GM23338 (cell line): ENCODE measurements around the gene RTL10. TPM values are rescaled to one million over a fixed set of nuclear protein-coding genes. Genes with fewer than 3 reads are reported as not detected.

Experiments used
- ATAC-seq: fragments of 200-7000 bp; cut with Tn5 transposase; 3 replicates; pipeline ENCODE4 v1.9.1; 2020
- DNase-seq: peaks from one replicate; pipeline ENCODE4 v3.0.0-alpha.2; 2015; ENCODE audit warnings: low spot score
- H2AFZ ChIP-seq: fragments of 200-600 bp; sonication (generic); 2 replicates; pipeline ENCODE4 v1.8.0; 2016; ENCODE audit warnings: antibody characterized with exemption, mild to moderate bottlenecking, moderate library complexity
- H3F3A ChIP-seq: fragments of 200-600 bp; sonication (generic); replicated peaks from 2 replicates; pipeline ENCODE4 v1.8.0; 2017; ENCODE audit warnings: antibody characterized with exemption, mixed run types, low read depth
- H3K27ac ChIP-seq: fragments of 200-600 bp; sonication (generic); 2 replicates; pipeline ENCODE4 v1.6.1; 2016; ENCODE audit warnings: low read depth
- H3K27me3 ChIP-seq: fragments of 200-600 bp; sonication (generic); 2 replicates; pipeline ENCODE4 v1.8.0; 2016; ENCODE audit warnings: mild to moderate bottlenecking, mixed run types, moderate library complexity; ENCODE audit not compliant: insufficient read depth
- H3K36me3 ChIP-seq: fragments of 200-600 bp; sonication (generic); 2 replicates; pipeline ENCODE4 v1.8.0; 2016; ENCODE audit warnings: mild to moderate bottlenecking; ENCODE audit not compliant: insufficient read depth
- H3K4me1 ChIP-seq: fragments of 200-600 bp; sonication (generic); 2 replicates; pipeline ENCODE4 v1.8.0; 2016; ENCODE audit warnings: mild to moderate bottlenecking, moderate library complexity; ENCODE audit not compliant: insufficient read depth
- H3K4me2 ChIP-seq: fragments of 200-600 bp; sonication (generic); 2 replicates; pipeline ENCODE4 v1.7.1; 2017; ENCODE audit warnings: mixed run types
- H3K4me3 ChIP-seq: fragments of 200-600 bp; sonication (generic); 2 replicates; pipeline ENCODE4 v1.6.1; 2016; ENCODE audit warnings: mixed run types
- H3K79me2 ChIP-seq: fragments of 200-600 bp; sonication (generic); replicated peaks from 2 replicates; pipeline ENCODE4 v1.8.0; 2017; ENCODE audit warnings: mild to moderate bottlenecking; ENCODE audit not compliant: insufficient read depth
- H3K9me2 ChIP-seq: fragments of 200-600 bp; sonication (generic); 2 replicates; pipeline ENCODE4 v1.8.0; 2017; ENCODE audit not compliant: insufficient read depth
- H4K20me1 ChIP-seq: fragments of 200-600 bp; sonication (generic); replicated peaks from 2 replicates; pipeline ENCODE4 v1.8.0; 2017; ENCODE audit warnings: mild to moderate bottlenecking; ENCODE audit not compliant: insufficient read depth
- H3K27ac Mint-ChIP-seq: 2 replicates; pipeline ENCODE4 v1.8.0; 2020; ENCODE audit warnings: inconsistent platforms, mild to moderate bottlenecking, moderate library complexity, mixed read lengths
- H3K27me3 Mint-ChIP-seq: 3 replicates; pipeline ENCODE4 v1.8.0; 2022; ENCODE audit warnings: low read depth, mild to moderate bottlenecking, moderate library complexity, mixed read lengths, inconsistent platforms; ENCODE audit not compliant: insufficient read depth, poor library complexity
- H3K36me3 Mint-ChIP-seq: 3 replicates; pipeline ENCODE4 v1.8.0; 2021; ENCODE audit warnings: low read depth, mild to moderate bottlenecking, inconsistent platforms, moderate library complexity, mixed read lengths
- H3K4me1 Mint-ChIP-seq: 3 replicates; pipeline ENCODE4 v1.8.0; 2020; ENCODE audit warnings: mild to moderate bottlenecking, inconsistent platforms, mixed read lengths
- H3K4me3 Mint-ChIP-seq: 3 replicates; pipeline ENCODE4 v1.8.0; 2021; ENCODE audit warnings: moderate library complexity, mild to moderate bottlenecking, inconsistent platforms, mixed read lengths
- H3K9me3 Mint-ChIP-seq: 3 replicates; pipeline ENCODE4 v1.8.0; 2020; ENCODE audit warnings: moderate library complexity, mild to moderate bottlenecking, inconsistent platforms, mixed read lengths
- CREB1 ChIP-seq: fragments of 250-450 bp; sonication (Bioruptor Pico); IDR thresholded peaks from 2 replicates; pipeline ENCODE4 v1.5.0; 2020; ENCODE audit warnings: low read depth, mild to moderate bottlenecking, moderate library complexity
- CTCF ChIP-seq, 2 experiments: fragments of 200-600 bp in 1 of 2; sonication (generic) in 1 of 2; conservative IDR thresholded peaks; 2 replicates each; pipeline versions ENCODE4 v1.5.1 to v1.6.1; 2016 to 2017; ENCODE audit warnings: antibody characterized with exemption in 2 of 2, low read depth in 2 of 2, mild to moderate bottlenecking in 2 of 2, moderate library complexity in 1 of 2
- ETS1 ChIP-seq: IDR thresholded peaks from 2 replicates; pipeline ENCODE4 v1.6.1; 2016; ENCODE audit warnings: antibody characterized with exemption
- EZH2 ChIP-seq: fragments of 200-600 bp; sonication (generic); IDR thresholded peaks from one replicate; pipeline ENCODE4 v1.8.0; 2017; ENCODE audit warnings: antibody characterized with exemption, mild to moderate bottlenecking, low read depth; ENCODE audit not compliant: unreplicated experiment
- EZH2phosphoT487 ChIP-seq: fragments of 200-600 bp; sonication (generic); IDR thresholded peaks from one replicate; pipeline ENCODE4 v1.8.1; 2018; ENCODE audit warnings: antibody characterized with exemption; ENCODE audit not compliant: unreplicated experiment
- JUNB ChIP-seq: IDR thresholded peaks from one replicate; pipeline ENCODE4 v1.6.1; 2016; ENCODE audit warnings: antibody characterized with exemption; ENCODE audit not compliant: unreplicated experiment
- NANOG ChIP-seq: IDR thresholded peaks from 2 replicates; pipeline ENCODE4 v1.6.1; 2016; ENCODE audit warnings: antibody characterized with exemption, borderline replicate concordance
- STAT1 ChIP-seq: IDR thresholded peaks from one replicate; pipeline ENCODE4 v1.6.1; 2016; ENCODE audit warnings: antibody characterized with exemption; ENCODE audit not compliant: unreplicated experiment
- ZNF114 ChIP-seq: fragments of 250-450 bp; sonication (Bioruptor Pico); IDR thresholded peaks from 2 replicates; pipeline ENCODE4 v1.5.0; 2020; ENCODE audit warnings: mild to moderate bottlenecking, moderate library complexity
- ZNF331 ChIP-seq: fragments of 250-450 bp; sonication (Bioruptor Pico); IDR thresholded peaks from 2 replicates; pipeline ENCODE4 v1.5.0; 2020; ENCODE audit warnings: low read depth, mild to moderate bottlenecking, moderate library complexity
- polyA plus RNA-seq: library from polyadenylated mRNA; unstranded; fragments of >200 nt; fragmentation: Nextera tagmentation; extraction: Ambion mirVana; gene quantifications from 2 replicates; pipeline ENCODE4 v1.2.1, GENCODE V29; 2016
- total RNA-seq: library from RNA; depleted of rRNA; stranded (reverse); fragments of >200 nt; shearing (Covaris generic); gene quantifications from 2 replicates; pipeline ENCODE4 v1.2.3, GENCODE V29; 2014
- TF ChIP-seq, protein P1 (sequence below): IDR thresholded peaks from one replicate; pipeline ENCODE4 v1.6.1; 2018; ENCODE audit warnings: antibody characterized with exemption; ENCODE audit not compliant: unreplicated experiment

The RTL10 gene
- total and polyA plus RNA-seq, 2 experiments from 2014 or later, result 9.4 to 17.4 TPM

DNA sequence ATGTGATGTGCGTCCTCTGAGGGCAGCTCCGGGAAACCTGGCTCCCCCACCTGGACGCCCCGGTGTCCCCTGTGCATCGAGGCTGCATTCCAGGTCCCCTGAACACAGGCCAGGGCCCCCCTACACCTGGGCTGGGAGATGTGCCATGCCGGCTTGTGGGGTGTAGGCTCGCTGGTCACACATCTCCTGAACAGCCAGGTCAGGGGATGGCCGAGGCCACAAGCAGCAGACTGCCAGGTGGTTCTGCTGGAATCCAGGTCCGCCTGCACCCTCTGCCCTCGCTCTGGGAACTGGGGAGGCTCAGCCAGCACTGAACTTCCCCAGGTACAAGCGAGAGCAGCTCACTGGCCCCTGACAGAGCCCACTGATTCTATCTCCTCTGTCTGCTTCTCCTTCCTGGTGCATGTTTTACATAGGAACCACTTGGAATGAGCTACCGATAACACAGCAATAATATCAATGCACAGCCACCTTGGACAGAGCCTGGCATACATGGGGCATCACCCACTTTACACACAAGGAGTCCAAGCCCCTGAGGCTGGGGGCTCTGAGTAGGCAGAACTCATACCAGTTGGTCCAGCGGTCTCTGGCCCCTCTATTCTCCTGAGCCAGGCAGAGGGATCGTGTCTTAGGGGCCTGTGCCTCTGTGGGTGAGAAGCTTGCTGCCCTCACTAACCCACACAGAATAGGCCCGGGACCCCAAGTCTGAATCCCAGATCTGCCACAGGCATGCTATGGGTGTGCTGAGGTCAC lies 47.3 kb downstream of the RTL10 start (continued):
- TF ChIP-seq JUNB (no peak), ETS1 (no peak), CTCF (conservative IDR thresholded peaks at IDR 0.05; ENCODE audit: low read depth in 2 of 2) (no peak), ZNF331 (CRISPR knock-in tag) (no peak), CREB1 (CRISPR knock-in tag) (no peak), STAT1 (no peak)
- TF ChIP-seq, protein P1, sequence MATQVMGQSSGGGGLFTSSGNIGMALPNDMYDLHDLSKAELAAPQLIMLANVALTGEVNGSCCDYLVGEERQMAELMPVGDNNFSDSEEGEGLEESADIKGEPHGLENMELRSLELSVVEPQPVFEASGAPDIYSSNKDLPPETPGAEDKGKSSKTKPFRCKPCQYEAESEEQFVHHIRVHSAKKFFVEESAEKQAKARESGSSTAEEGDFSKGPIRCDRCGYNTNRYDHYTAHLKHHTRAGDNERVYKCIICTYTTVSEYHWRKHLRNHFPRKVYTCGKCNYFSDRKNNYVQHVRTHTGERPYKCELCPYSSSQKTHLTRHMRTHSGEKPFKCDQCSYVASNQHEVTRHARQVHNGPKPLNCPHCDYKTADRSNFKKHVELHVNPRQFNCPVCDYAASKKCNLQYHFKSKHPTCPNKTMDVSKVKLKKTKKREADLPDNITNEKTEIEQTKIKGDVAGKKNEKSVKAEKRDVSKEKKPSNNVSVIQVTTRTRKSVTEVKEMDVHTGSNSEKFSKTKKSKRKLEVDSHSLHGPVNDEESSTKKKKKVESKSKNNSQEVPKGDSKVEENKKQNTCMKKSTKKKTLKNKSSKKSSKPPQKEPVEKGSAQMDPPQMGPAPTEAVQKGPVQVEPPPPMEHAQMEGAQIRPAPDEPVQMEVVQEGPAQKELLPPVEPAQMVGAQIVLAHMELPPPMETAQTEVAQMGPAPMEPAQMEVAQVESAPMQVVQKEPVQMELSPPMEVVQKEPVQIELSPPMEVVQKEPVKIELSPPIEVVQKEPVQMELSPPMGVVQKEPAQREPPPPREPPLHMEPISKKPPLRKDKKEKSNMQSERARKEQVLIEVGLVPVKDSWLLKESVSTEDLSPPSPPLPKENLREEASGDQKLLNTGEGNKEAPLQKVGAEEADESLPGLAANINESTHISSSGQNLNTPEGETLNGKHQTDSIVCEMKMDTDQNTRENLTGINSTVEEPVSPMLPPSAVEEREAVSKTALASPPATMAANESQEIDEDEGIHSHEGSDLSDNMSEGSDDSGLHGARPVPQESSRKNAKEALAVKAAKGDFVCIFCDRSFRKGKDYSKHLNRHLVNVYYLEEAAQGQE, result no peak

- peaks cover 20% of the 10 kb centered on the region for H3K27me3 Mint-ChIP-seq
- Histone ChIP-seq H3K4me3 (no peak overlapping the region), H2AFZ (no peak overlapping the region), H3K27me3 (no peaks in the 10 kb centered on the region), H3K36me3 (no peaks in the 10 kb centered on the region), H3K4me2 (no peak overlapping the region), H3K79me2 (no peaks in the 10 kb centered on the region), H3K4me1 (no peaks in the 10 kb centered on the region), H3K27ac (no peak overlapping the region), H3F3A (no peaks in the 10 kb centered on the region), H4K20me1 (no peaks in the 10 kb centered on the region), H3K9me2 (no peaks in the 10 kb centered on the region)
- no peaks in the 10 kb centered on the region for H3K36me3 Mint-ChIP-seq
- DNase-seq, result no peak
- H3K4me1 Mint-ChIP-seq, result no peaks in the 10 kb centered on the region
- H3K4me3 Mint-ChIP-seq, result no peak overlapping the region
- H3K9me3 Mint-ChIP-seq, result no peaks in the 10 kb centered on the region; the same call in 2 of the 3 replicates
- no peak for ATAC-seq
- H3K27ac Mint-ChIP-seq, result no peak overlapping the region
- TF ChIP-seq CTCF (conservative IDR thresholded peaks at IDR 0.05; ENCODE audit: low read depth in 2 of 2), result no peak
- TF ChIP-seq EZH2, result no peak
- no peak for TF ChIP-seq ZNF114 (CRISPR knock-in tag)
- no peak for TF ChIP-seq ETS1
- no peak for TF ChIP-seq EZH2phosphoT487
- TF ChIP-seq NANOG, result no peak
These were observed 48.2 kb downstream of the RTL10 start for GRCh38 chr22:19806213-19807160.
